GM12891 (cell line): Measurements from ENCODE around the gene C12orf60.

Experiments
- POLR2A ChIP-seq: IDR thresholded peaks from 2 replicates; pipeline ENCODE4 v1.6.1; 2011; ENCODE audit warnings: low read depth, low read length, control low read depth
- POLR2AphosphoS5 ChIP-seq: IDR thresholded peaks from 2 replicates; pipeline ENCODE4 v1.6.1; 2011; ENCODE audit warnings: low read depth, low read length, control low read depth
- TAF1 ChIP-seq: IDR thresholded peaks from 2 replicates; pipeline ENCODE4 v1.6.1; 2011; ENCODE audit warnings: low read depth, low read length, control low read depth

GRCh38 chr12:14871247-14871646 is 67.8 kb downstream of the C12orf60 start:
- TF ChIP-seq POLR2A = no peak
- no peak for TF ChIP-seq TAF1
- TF ChIP-seq POLR2AphosphoS5 = no peak
